ENCODE measurements around the gene UCP1.

The UCP1 gene

DNA sequence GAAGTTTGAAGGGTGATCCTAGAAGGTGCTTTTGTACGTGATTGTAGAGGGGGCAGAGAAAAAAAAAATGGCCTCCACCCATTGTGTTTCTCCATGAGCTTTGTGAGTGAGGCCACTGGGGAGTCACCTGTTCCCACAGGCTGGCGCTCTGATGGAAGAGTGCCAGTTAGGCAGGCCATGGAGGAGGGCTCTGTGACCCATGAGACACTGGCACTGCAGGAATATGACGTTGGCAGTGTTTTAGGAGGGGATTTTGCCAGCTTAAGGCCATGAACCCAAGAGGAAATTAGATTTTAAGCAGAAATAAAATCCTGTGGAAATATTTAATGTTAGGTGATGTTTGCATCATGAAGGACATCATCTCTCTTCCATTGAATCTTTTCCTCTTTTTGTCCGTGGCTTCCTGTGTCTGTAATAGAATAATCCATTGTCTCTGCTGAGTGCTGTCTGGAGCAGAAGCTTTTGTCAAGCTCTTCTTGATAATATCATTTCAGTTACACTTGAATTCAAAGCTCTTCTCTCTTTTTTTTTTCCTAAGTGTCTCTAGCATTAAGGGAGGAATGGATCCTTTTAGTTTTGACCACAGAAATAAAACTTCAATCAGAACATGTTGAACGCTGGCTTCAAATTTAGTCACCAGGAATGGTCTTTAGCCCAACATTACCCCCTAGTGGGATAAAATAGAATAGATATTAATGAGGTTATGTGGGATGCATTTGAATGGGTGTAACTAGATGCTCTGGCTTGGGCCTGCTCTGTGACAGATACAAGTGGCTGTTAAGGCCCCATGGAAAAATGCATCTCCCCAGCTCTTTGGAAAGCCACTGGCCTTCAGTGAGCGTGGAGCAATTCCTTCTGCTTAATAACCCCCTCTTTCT is 41.0 kb upstream of the UCP1 start:
- H3K9ac ChIP-seq (ENCODE audit: low read length), result no peak overlapping the region
- WGBS (ENCODE audit: extremely low coverage, insufficient coverage, low lambda C conversion rate), result no CpG with 5 or more reads among the region's 6 CpGs
- H3K79me2 ChIP-seq (ENCODE audit: control insufficient read depth, insufficient read depth, low read length), result no peaks in the 10 kb centered on the region

DNA sequence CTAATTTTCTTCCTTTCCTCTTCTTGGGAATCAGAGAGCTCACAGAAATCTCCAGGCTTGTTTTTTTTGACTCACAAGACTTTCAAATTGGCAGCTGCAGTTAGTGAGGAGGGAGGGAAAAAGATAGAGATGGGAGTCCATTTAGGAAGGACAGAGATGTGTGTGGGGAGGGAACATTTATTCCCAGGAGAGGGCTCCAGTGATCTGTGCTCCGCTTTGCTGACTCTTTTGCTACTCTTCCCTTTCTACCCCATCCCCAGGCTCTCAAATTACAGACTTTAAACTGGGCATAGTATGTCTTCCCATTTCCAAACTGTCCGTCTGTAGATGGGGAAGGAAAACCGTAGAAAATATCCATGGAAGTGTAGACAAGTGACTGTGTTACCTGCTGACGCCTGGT is 39.1 kb upstream of the UCP1 start:
- no peak for DNase-seq
- no CpG with 5 or more reads among the region's 4 CpGs for WGBS (ENCODE audit: extremely low coverage, insufficient coverage, low lambda C conversion rate)
- Histone ChIP-seq H3K18ac (ENCODE audit: low read length) (no peak overlapping the region), H3K4me3 (ENCODE audit: low read length) (no peak overlapping the region), H3K4me2 (ENCODE audit: low read length) (no peak overlapping the region), H2BK5ac (ENCODE audit: low read length) (no peak overlapping the region), H2AK5ac (ENCODE audit: low read length) (no peak overlapping the region), H3K79me2 (ENCODE audit: control insufficient read depth, insufficient read depth, low read length) (no peaks in the 10 kb centered on the region), H3K79me1 (ENCODE audit: low read length) (no peaks in the 10 kb centered on the region), H4K5ac (ENCODE audit: low read length) (no peak overlapping the region), H3K4ac (ENCODE audit: low read depth, low read length) (no peak overlapping the region), H3K56ac (ENCODE audit: low read length) (no peak overlapping the region), H2BK15ac (replicated peaks; ENCODE audit: low read depth) (no peak overlapping the region), H3K9ac (ENCODE audit: low read length) (no peak overlapping the region), H2BK120ac (ENCODE audit: low read depth, low read length) (no peak overlapping the region), H4K8ac (ENCODE audit: low read depth, low read length) (no peak overlapping the region), H3K27ac (ENCODE audit: low read depth, low read length) (no peak overlapping the region), H3K27me3 (ENCODE audit: insufficient read depth, low read length, poor library complexity) (no peaks in the 10 kb centered on the region), H3K4me1 (ENCODE audit: control insufficient read depth, low read depth, low read length) (peaks cover 3% of the 10 kb centered on the region), H3K36me3 (ENCODE audit: control insufficient read depth, insufficient read depth, low read length) (no peaks in the 10 kb centered on the region), H3K23ac (ENCODE audit: low read length) (no peak overlapping the region)

More for the DNA sequence above, 41.0 kb upstream of the UCP1 start:
- H3K23ac ChIP-seq (ENCODE audit: low read length), result no peak overlapping the region
- no peak overlapping the region for H3K4ac ChIP-seq (ENCODE audit: low read depth, low read length)
- H3K56ac ChIP-seq (ENCODE audit: low read length), result no peak overlapping the region
- no peaks in the 10 kb centered on the region for H3K36me3 ChIP-seq (ENCODE audit: control insufficient read depth, insufficient read depth, low read length)
- H3K18ac ChIP-seq (ENCODE audit: low read length), result no peak overlapping the region
- no peak overlapping the region for H3K4me2 ChIP-seq (ENCODE audit: low read length)
- H2BK5ac ChIP-seq (ENCODE audit: low read length), result no peak overlapping the region
- no peaks in the 10 kb centered on the region for H3K4me1 ChIP-seq (ENCODE audit: control insufficient read depth, low read depth, low read length)
- no peak overlapping the region for H2BK15ac ChIP-seq (replicated peaks; ENCODE audit: low read depth)
- H2AK5ac ChIP-seq (ENCODE audit: low read length), result no peak overlapping the region
- H4K5ac ChIP-seq (ENCODE audit: low read length), result no peak overlapping the region
- H4K8ac ChIP-seq (ENCODE audit: low read depth, low read length), result no peak overlapping the region
- no peak overlapping the region for H3K4me3 ChIP-seq (ENCODE audit: low read length)
- H3K27me3 ChIP-seq (ENCODE audit: insufficient read depth, low read length, poor library complexity), result no peaks in the 10 kb centered on the region
- no peak overlapping the region for H3K27ac ChIP-seq (ENCODE audit: low read depth, low read length)
- no peaks in the 10 kb centered on the region for H3K79me1 ChIP-seq (ENCODE audit: low read length)
- DNase-seq, result peak; percentile 51
- no peak overlapping the region for H2BK120ac ChIP-seq (ENCODE audit: low read depth, low read length)

GRCh38 chr4:140604544-140604943 is 35.8 kb upstream of the UCP1 start:
- Histone ChIP-seq H2AK5ac (ENCODE audit: low read length) (no peak overlapping the region), H3K27me3 (ENCODE audit: insufficient read depth, low read length, poor library complexity) (no peaks in the 10 kb centered on the region), H3K9ac (ENCODE audit: low read length) (no peak overlapping the region), H3K4me2 (ENCODE audit: low read length) (no peak overlapping the region), H2BK120ac (ENCODE audit: low read depth, low read length) (no peak overlapping the region), H3K23ac (ENCODE audit: low read length) (no peak overlapping the region), H4K5ac (ENCODE audit: low read length) (no peak overlapping the region), H4K8ac (ENCODE audit: low read depth, low read length) (no peak overlapping the region), H3K4me1 (ENCODE audit: control insufficient read depth, low read depth, low read length) (peaks cover 4% of the 10 kb centered on the region), H2BK15ac (replicated peaks; ENCODE audit: low read depth) (no peak overlapping the region), H3K18ac (ENCODE audit: low read length) (no peak overlapping the region), H3K79me2 (ENCODE audit: control insufficient read depth, insufficient read depth, low read length) (no peaks in the 10 kb centered on the region), H3K79me1 (ENCODE audit: low read length) (no peaks in the 10 kb centered on the region), H3K36me3 (ENCODE audit: control insufficient read depth, insufficient read depth, low read length) (no peaks in the 10 kb centered on the region), H3K4me3 (ENCODE audit: low read length) (no peak overlapping the region), H3K27ac (ENCODE audit: low read depth, low read length) (no peak overlapping the region), H3K56ac (ENCODE audit: low read length) (no peak overlapping the region), H2BK5ac (ENCODE audit: low read length) (no peak overlapping the region), H3K4ac (ENCODE audit: low read depth, low read length) (no peak overlapping the region)
- DNase-seq, result no peak
- WGBS (ENCODE audit: extremely low coverage, insufficient coverage, low lambda C conversion rate), result no CpG with 5 or more reads among the region's 4 CpGs

GRCh38 chr4:140603286-140603685 is 34.5 kb upstream of the UCP1 start:
- Histone ChIP-seq H3K23ac (ENCODE audit: low read length) (no peak overlapping the region), H3K56ac (ENCODE audit: low read length) (no peak overlapping the region), H4K8ac (ENCODE audit: low read depth, low read length) (no peak overlapping the region), H3K27ac (ENCODE audit: low read depth, low read length) (no peak overlapping the region), H2BK15ac (replicated peaks; ENCODE audit: low read depth) (no peak overlapping the region), H3K18ac (ENCODE audit: low read length) (no peak overlapping the region), H2BK5ac (ENCODE audit: low read length) (no peak overlapping the region), H3K9ac (ENCODE audit: low read length) (no peak overlapping the region), H3K79me2 (ENCODE audit: control insufficient read depth, insufficient read depth, low read length) (no peaks in the 10 kb centered on the region), H3K4me1 (ENCODE audit: control insufficient read depth, low read depth, low read length) (peaks cover 4% of the 10 kb centered on the region), H2AK5ac (ENCODE audit: low read length) (no peak overlapping the region), H3K27me3 (ENCODE audit: insufficient read depth, low read length, poor library complexity) (no peaks in the 10 kb centered on the region), H3K4me3 (ENCODE audit: low read length) (no peak overlapping the region), H3K79me1 (ENCODE audit: low read length) (no peaks in the 10 kb centered on the region), H4K5ac (ENCODE audit: low read length) (no peak overlapping the region), H3K4ac (ENCODE audit: low read depth, low read length) (no peak overlapping the region), H2BK120ac (ENCODE audit: low read depth, low read length) (no peak overlapping the region), H3K4me2 (ENCODE audit: low read length) (no peak overlapping the region), H3K36me3 (ENCODE audit: control insufficient read depth, insufficient read depth, low read length) (no peaks in the 10 kb centered on the region)
- no CpG with 5 or more reads among the region's 2 CpGs for WGBS (ENCODE audit: extremely low coverage, insufficient coverage, low lambda C conversion rate)
- DNase-seq, result peak; percentile 30

DNA sequence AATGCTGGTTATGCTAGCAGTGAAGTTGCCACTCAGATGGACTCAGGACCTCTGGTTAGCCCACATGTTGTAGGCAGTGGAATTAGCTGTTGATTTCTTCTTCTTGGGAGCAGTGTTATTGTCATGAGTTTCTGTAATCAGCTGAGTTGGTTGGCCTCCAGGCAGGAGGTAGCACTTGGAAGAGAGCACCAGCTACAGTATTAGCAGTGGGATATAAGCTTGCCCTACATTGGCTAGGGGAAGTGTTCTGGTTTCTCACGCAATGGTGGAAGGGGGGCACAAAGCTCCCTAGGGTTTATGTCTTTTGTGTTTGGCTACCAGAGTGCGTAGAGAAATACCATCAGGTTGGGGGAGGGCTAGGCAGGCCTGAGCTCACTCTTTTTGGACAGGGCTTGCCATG is 34.0 kb upstream of the UCP1 start:
- no peak for DNase-seq
- Histone ChIP-seq H2AK5ac (ENCODE audit: low read length) (no peak overlapping the region), H3K79me2 (ENCODE audit: control insufficient read depth, insufficient read depth, low read length) (no peaks in the 10 kb centered on the region), H3K4me3 (ENCODE audit: low read length) (no peak overlapping the region), H3K4me1 (ENCODE audit: control insufficient read depth, low read depth, low read length) (peaks cover 4% of the 10 kb centered on the region), H3K79me1 (ENCODE audit: low read length) (no peaks in the 10 kb centered on the region), H2BK15ac (replicated peaks; ENCODE audit: low read depth) (no peak overlapping the region), H3K23ac (ENCODE audit: low read length) (no peak overlapping the region), H3K27me3 (ENCODE audit: insufficient read depth, low read length, poor library complexity) (no peaks in the 10 kb centered on the region), H3K9ac (ENCODE audit: low read length) (no peak overlapping the region), H3K36me3 (ENCODE audit: control insufficient read depth, insufficient read depth, low read length) (no peaks in the 10 kb centered on the region), H3K56ac (ENCODE audit: low read length) (no peak overlapping the region), H3K4ac (ENCODE audit: low read depth, low read length) (no peak overlapping the region), H2BK5ac (ENCODE audit: low read length) (no peak overlapping the region), H4K8ac (ENCODE audit: low read depth, low read length) (no peak overlapping the region), H4K5ac (ENCODE audit: low read length) (no peak overlapping the region), H3K4me2 (ENCODE audit: low read length) (no peak overlapping the region), H2BK120ac (ENCODE audit: low read depth, low read length) (no peak overlapping the region), H3K18ac (ENCODE audit: low read length) (no peak overlapping the region), H3K27ac (ENCODE audit: low read depth, low read length) (no peak overlapping the region)
- no CpG with 5 or more reads among the region's 2 CpGs for WGBS (ENCODE audit: extremely low coverage, insufficient coverage, low lambda C conversion rate)

- no peaks in the 10 kb centered on the region for H3K36me3 ChIP-seq (ENCODE audit: control insufficient read depth, insufficient read depth, low read length)
- H2AK5ac ChIP-seq (ENCODE audit: low read length), result no peak overlapping the region
- H3K79me2 ChIP-seq (ENCODE audit: control insufficient read depth, insufficient read depth, low read length), result no peaks in the 10 kb centered on the region
- no peak overlapping the region for H3K56ac ChIP-seq (ENCODE audit: low read length)
- H3K18ac ChIP-seq (ENCODE audit: low read length), result no peak overlapping the region
- H3K27me3 ChIP-seq (ENCODE audit: insufficient read depth, low read length, poor library complexity), result no peaks in the 10 kb centered on the region
- H2BK120ac ChIP-seq (ENCODE audit: low read depth, low read length), result no peak overlapping the region
- WGBS (ENCODE audit: extremely low coverage, insufficient coverage, low lambda C conversion rate), result no CpG with 5 or more reads among the region's 8 CpGs
- H2BK5ac ChIP-seq (ENCODE audit: low read length), result no peak overlapping the region
- H3K23ac ChIP-seq (ENCODE audit: low read length), result no peak overlapping the region
- no peak overlapping the region for H4K5ac ChIP-seq (ENCODE audit: low read length)
- H3K4me3 ChIP-seq (ENCODE audit: low read length), result no peak overlapping the region
- H3K4ac ChIP-seq (ENCODE audit: low read depth, low read length), result no peak overlapping the region
- no peak overlapping the region for H2BK15ac ChIP-seq (replicated peaks; ENCODE audit: low read depth)
- peaks cover 4% of the 10 kb centered on the region for H3K4me1 ChIP-seq (ENCODE audit: control insufficient read depth, low read depth, low read length)
- H3K4me2 ChIP-seq (ENCODE audit: low read length), result no peak overlapping the region
- H3K27ac ChIP-seq (ENCODE audit: low read depth, low read length), result no peak overlapping the region
- DNase-seq, result no peak
- no peak overlapping the region for H3K9ac ChIP-seq (ENCODE audit: low read length)
- H3K79me1 ChIP-seq (ENCODE audit: low read length), result no peaks in the 10 kb centered on the region
- H4K8ac ChIP-seq (ENCODE audit: low read depth, low read length), result no peak overlapping the region
Observed at GRCh38 chr4:140600408-140600807, 31.6 kb upstream of the UCP1 start.
